HFF-Myc (cell line): ENCODE results near the gene CTPS1.

Experiments
- DNase-seq: peaks from one replicate; pipeline ENCODE4 v3.0.0-alpha.2; 2011; ENCODE audit warnings: low read depth; ENCODE audit errors: extremely low read depth
- H3K4me3 ChIP-seq: replicated peaks from 2 replicates; pipeline ENCODE4 v1.5.1; 2011; ENCODE audit warnings: low read depth, mild to moderate bottlenecking, control low read depth, low read length
- CTCF ChIP-seq: IDR thresholded peaks from 2 replicates; pipeline ENCODE4 v1.5.1; 2012; ENCODE audit warnings: mild to moderate bottlenecking, low read depth, low read length, control low read depth; ENCODE audit errors: missing control alignments

Gene CTPS1

GRCh38 chr1:40988280-40988679, 8.8 kb downstream of the CTPS1 start:
- no peak for TF ChIP-seq CTCF
- no peak overlapping the region for H3K4me3 ChIP-seq
- DNase-seq, result no peak

GRCh38 chr1:40989066-40989465, 9.6 kb downstream of the CTPS1 start:
- TF ChIP-seq CTCF, result no peak
- DNase-seq, result no peak
- H3K4me3 ChIP-seq, result no peak overlapping the region

- DNase-seq, result no peak
- no peak for TF ChIP-seq CTCF
- H3K4me3 ChIP-seq, result no peak overlapping the region
Measured at GRCh38 chr1:40997096-40997495, 17.6 kb downstream of the CTPS1 start.

GRCh38 chr1:40998668-40999067, 19.2 kb downstream of the CTPS1 start:
- no peak for DNase-seq
- TF ChIP-seq CTCF, result no peak
- no peak overlapping the region for H3K4me3 ChIP-seq

- no peak for TF ChIP-seq CTCF
- no peak for DNase-seq
- H3K4me3 ChIP-seq, result no peak overlapping the region
Measured at GRCh38 chr1:41003127-41003639, 23.7 kb downstream of the CTPS1 start.

GRCh38 chr1:41003640-41004220, 24.2 kb downstream of the CTPS1 start:
- H3K4me3 ChIP-seq, result no peak overlapping the region
- TF ChIP-seq CTCF, result peak; percentile 61
- DNase-seq, result peak; percentile 100

GRCh38 chr1:41005876-41006275, 26.4 kb downstream of the CTPS1 start:
- TF ChIP-seq CTCF, result no peak
- H3K4me3 ChIP-seq, result no peak overlapping the region
- DNase-seq, result no peak
